ENCODE data around the gene ADD1. TPM values are rescaled to one million over a fixed set of nuclear protein-coding genes. Genes with fewer than 3 reads are reported as not detected.
A peak's percentile ranks its signal among the peaks of the same experiment; 100 is the strongest.

The ADD1 gene, protein sequence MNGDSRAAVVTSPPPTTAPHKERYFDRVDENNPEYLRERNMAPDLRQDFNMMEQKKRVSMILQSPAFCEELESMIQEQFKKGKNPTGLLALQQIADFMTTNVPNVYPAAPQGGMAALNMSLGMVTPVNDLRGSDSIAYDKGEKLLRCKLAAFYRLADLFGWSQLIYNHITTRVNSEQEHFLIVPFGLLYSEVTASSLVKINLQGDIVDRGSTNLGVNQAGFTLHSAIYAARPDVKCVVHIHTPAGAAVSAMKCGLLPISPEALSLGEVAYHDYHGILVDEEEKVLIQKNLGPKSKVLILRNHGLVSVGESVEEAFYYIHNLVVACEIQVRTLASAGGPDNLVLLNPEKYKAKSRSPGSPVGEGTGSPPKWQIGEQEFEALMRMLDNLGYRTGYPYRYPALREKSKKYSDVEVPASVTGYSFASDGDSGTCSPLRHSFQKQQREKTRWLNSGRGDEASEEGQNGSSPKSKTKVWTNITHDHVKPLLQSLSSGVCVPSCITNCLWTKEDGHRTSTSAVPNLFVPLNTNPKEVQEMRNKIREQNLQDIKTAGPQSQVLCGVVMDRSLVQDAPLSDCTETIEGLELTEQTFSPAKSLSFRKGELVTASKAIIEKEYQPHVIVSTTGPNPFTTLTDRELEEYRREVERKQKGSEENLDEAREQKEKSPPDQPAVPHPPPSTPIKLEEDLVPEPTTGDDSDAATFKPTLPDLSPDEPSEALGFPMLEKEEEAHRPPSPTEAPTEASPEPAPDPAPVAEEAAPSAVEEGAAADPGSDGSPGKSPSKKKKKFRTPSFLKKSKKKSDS
- 163 and 166 TPM in 2 replicates for total RNA-seq (2021)
- long read RNA-seq, full-length matches to known transcripts = 40 of 492 reads
- long read RNA-seq, partial matches to known transcripts = 69 of 492 reads
- long read RNA-seq, other reads (novel, unspliced or antisense) = 383 of 492 reads

DNA sequence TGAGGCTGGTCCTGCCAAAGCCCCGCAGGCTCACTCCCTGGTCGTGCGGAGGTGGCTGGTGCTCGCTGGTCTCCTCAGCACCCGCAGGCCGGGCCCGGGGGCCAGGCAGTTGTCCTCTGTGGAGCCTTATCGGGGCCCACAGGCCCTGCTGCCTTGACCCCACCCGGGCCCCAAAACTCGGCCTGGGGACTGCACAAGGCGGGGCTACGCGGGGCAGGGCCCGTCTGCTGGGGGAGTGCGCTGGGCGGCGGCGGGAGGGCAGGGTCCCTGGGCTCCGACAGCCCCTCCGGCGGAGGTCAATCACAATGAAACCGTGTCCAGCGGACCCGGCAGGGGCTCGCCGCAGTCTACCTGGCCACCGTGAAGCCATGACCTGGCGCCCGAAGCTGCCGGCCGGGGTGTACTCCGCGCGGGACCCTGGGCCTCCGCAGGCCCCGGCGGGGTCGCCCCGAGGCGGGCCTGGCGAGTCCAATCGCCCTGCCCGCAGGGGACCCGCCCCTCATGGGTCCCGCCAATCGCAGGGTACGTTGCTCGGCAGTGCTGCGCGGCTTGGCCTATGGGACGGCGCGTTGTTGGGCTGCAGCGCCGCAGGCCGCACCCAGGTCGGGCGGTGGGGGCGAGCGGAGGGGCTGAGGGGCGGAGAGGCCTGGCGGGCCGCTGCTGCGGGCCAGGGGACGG lies at the start of gene ADD1:
TSS of gene ADD1 (plus strand) at position 582 of the 678 bp plus-strand sequence. CDS start 32,072 bp downstream, outside the sequence.
- Mint-ChIP-seq H3K27ac (peak within 1 kb of the TSS in 2 of 3 experiments; percentile 55 to 81; a peak in 4 of 7 replicates), H3K4me1 (peaks cover 25 to 28% of the 10 kb centered on the region in 2 experiments)
- no CpG with 5 or more reads among the region's 65 CpGs for WGBS (ENCODE audit: extremely low coverage, insufficient read length, low lambda C conversion rate)

More for the DNA sequence above, at the start of gene ADD1:
- no peak within 1 kb of the TSS for H2BK12ac ChIP-seq (ENCODE audit: insufficient read length, low read depth, low read length)
- H3K27ac ChIP-seq (ENCODE audit: insufficient read length, low read depth, low read length) = no peak within 1 kb of the TSS
- peaks cover 19% of the 10 kb centered on the region; the same call in 1 of the 2 replicates for H3K79me2 ChIP-seq (ENCODE audit: insufficient read depth, low read length)
- H2AFZ ChIP-seq (ENCODE audit: low read length) = no peak within 1 kb of the TSS
- no peak within 1 kb of the TSS for H2BK120ac ChIP-seq (ENCODE audit: low read depth, low read length, poor library complexity, severe bottlenecking)
- H4K5ac ChIP-seq (ENCODE audit: insufficient read length, low read depth, low read length) = no peak within 1 kb of the TSS
- no peak within 1 kb of the TSS for H3K56ac ChIP-seq (ENCODE audit: insufficient read length, low read depth, low read length)
- H4K8ac ChIP-seq (replicated peaks; ENCODE audit: insufficient read length, low read depth, low read length) = no peak within 1 kb of the TSS
- peaks cover 2 to 5% (median 2%) of the 10 kb centered on the region in 3 experiments; a peak in 6 of 7 replicates for H3K36me3 Mint-ChIP-seq (ENCODE audit: insufficient read depth in 1 of 3, low read depth in 3 of 3)
- no peak within 1 kb of the TSS for H2BK20ac ChIP-seq (ENCODE audit: low read depth, low read length, poor library complexity, severe bottlenecking)
- peak; percentile 95 for DNase-seq
- H3K4me2 ChIP-seq (ENCODE audit: insufficient read depth, insufficient read length, low read length) = peak within 1 kb of the TSS; percentile 90
- no peak within 1 kb of the TSS for H2BK5ac ChIP-seq (ENCODE audit: insufficient read length, low read length)
- peak within 1 kb of the TSS; percentile 80 to 89 for H3K4me3 Mint-ChIP-seq
- H4K20me1 ChIP-seq (ENCODE audit: control insufficient read depth, insufficient read depth, insufficient read length) = no peaks in the 10 kb centered on the region
- H3K18ac ChIP-seq (ENCODE audit: insufficient read length, low read depth, low read length) = no peak within 1 kb of the TSS
- H3K4ac ChIP-seq (ENCODE audit: low read depth, low read length) = no peak within 1 kb of the TSS
- H3K4me1 ChIP-seq (ENCODE audit: insufficient read depth, low read length) = no peaks in the 10 kb centered on the region; the same call in 1 of the 2 replicates
- H3K14ac ChIP-seq (ENCODE audit: insufficient read depth, low read length) = peak within 1 kb of the TSS; percentile 85
- no peaks in the 10 kb centered on the region for H3K79me1 ChIP-seq (ENCODE audit: insufficient read depth, low read depth, low read length, poor library complexity, severe bottlenecking)
- no peaks in the 10 kb centered on the region for H3K9me3 ChIP-seq (ENCODE audit: control insufficient read depth, low read depth, low read length)
- no peak within 1 kb of the TSS; the same call in 1 of the 2 replicates for H2BK15ac ChIP-seq (ENCODE audit: low read depth, low read length)
- H3K27me3 Mint-ChIP-seq (ENCODE audit: low read depth) = no peaks in the 10 kb centered on the region
- H3K27me3 ChIP-seq (ENCODE audit: insufficient read depth, low read length) = no peaks in the 10 kb centered on the region
- no peak within 1 kb of the TSS for H3T11ph ChIP-seq (ENCODE audit: low read length)
- H2AK5ac ChIP-seq (ENCODE audit: insufficient read length, low read length) = no peak within 1 kb of the TSS
- no peak within 1 kb of the TSS for H3K23ac ChIP-seq (ENCODE audit: insufficient read length, low read depth, low read length)
- peak within 1 kb of the TSS; percentile 87 for H3K9ac ChIP-seq (ENCODE audit: extremely low read depth, insufficient read length, low read length)
- H3K9me3 Mint-ChIP-seq = peaks cover 5 to 8% of the 10 kb centered on the region in 2 experiments; a peak in 3 of 5 replicates
- H4K91ac ChIP-seq (ENCODE audit: insufficient read length, low read depth, low read length) = no peak within 1 kb of the TSS
- peaks cover 11% of the 10 kb centered on the region for H3K23me2 ChIP-seq (ENCODE audit: insufficient read length, low read depth, low read length, poor library complexity, severe bottlenecking)
- TF ChIP-seq, protein P1, sequence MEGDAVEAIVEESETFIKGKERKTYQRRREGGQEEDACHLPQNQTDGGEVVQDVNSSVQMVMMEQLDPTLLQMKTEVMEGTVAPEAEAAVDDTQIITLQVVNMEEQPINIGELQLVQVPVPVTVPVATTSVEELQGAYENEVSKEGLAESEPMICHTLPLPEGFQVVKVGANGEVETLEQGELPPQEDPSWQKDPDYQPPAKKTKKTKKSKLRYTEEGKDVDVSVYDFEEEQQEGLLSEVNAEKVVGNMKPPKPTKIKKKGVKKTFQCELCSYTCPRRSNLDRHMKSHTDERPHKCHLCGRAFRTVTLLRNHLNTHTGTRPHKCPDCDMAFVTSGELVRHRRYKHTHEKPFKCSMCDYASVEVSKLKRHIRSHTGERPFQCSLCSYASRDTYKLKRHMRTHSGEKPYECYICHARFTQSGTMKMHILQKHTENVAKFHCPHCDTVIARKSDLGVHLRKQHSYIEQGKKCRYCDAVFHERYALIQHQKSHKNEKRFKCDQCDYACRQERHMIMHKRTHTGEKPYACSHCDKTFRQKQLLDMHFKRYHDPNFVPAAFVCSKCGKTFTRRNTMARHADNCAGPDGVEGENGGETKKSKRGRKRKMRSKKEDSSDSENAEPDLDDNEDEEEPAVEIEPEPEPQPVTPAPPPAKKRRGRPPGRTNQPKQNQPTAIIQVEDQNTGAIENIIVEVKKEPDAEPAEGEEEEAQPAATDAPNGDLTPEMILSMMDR (conservative IDR thresholded peaks at IDR 0.05) = no peak
